PC-3 (cell line): ENCODE results near the gene EYS. TPM values are rescaled to one million over a fixed set of nuclear protein-coding genes. Genes with fewer than 3 reads are reported as not detected.

Experiments
- ATAC-seq: fragments of 200-7000 bp; cut with Tn5 transposase; 2 replicates; pipeline ENCODE4 v1.9.1; 2020; ENCODE audit warnings: mild to moderate bottlenecking, moderate library complexity
- BruUV-seq: library from RNA; stranded (reverse); fragments of 400-500 nt; replicated peaks from 2 replicates; lab custom pipeline; 2021; lab: Mats Ljungman, UMichigan
- CTCF ChIA-PET: fragments of 300-600 bp; sonication (Branson Sonifier 250); formaldehyde crosslinking; loops from one replicate; lab custom pipeline; 2022; ENCODE audit warnings: antibody characterized with exemption; lab: Charles Lee
- POLR2A ChIA-PET: fragments of 300-600 bp; sonication (Branson Sonifier 250); formaldehyde crosslinking; loops from one replicate; lab custom pipeline; 2022; ENCODE audit warnings: antibody characterized with exemption; ENCODE audit not compliant: unreplicated experiment; lab: Charles Lee
- DNase-seq: peaks from one replicate; pipeline ENCODE4 v3.0.0-alpha.2; 2015
- H2AFZ ChIP-seq: fragments of 300-600 bp; sonication (generic); 2 replicates; pipeline ENCODE4 v1.6.0; 2016; ENCODE audit warnings: antibody characterized with exemption, low read length
- H3F3A ChIP-seq: fragments of 300-600 bp; sonication (generic); one replicate; pipeline ENCODE4 v1.6.0; 2017; ENCODE audit warnings: antibody characterized with exemption, low read length, control low read depth, mild to moderate bottlenecking; ENCODE audit not compliant: unreplicated experiment
- H3K27ac ChIP-seq: fragments of 300-600 bp; sonication (generic); 2 replicates; pipeline ENCODE4 v1.5.1; 2016; ENCODE audit warnings: mild to moderate bottlenecking, low read length
- H3K27me3 ChIP-seq: fragments of 300-600 bp; sonication (generic); 2 replicates; pipeline ENCODE4 v1.6.1; 2016; ENCODE audit warnings: low read length, mixed read lengths
- H3K36me3 ChIP-seq: fragments of 300-600 bp; sonication (generic); 2 replicates; pipeline ENCODE4 v1.6.1; 2016; ENCODE audit warnings: low read depth, mixed run types, low read length, mixed read lengths
- H3K4me1 ChIP-seq: fragments of 300-600 bp; sonication (generic); 2 replicates; pipeline ENCODE4 v1.5.1; 2016; ENCODE audit warnings: low read length; ENCODE audit not compliant: insufficient read depth
- H3K4me2 ChIP-seq: fragments of 300-600 bp; sonication (generic); 2 replicates; pipeline ENCODE4 v1.6.0; 2016; ENCODE audit warnings: low read length
- H3K4me3 ChIP-seq: fragments of 300-600 bp; sonication (generic); 2 replicates; pipeline ENCODE4 v1.5.1; 2016; ENCODE audit warnings: mild to moderate bottlenecking, low read length, mixed read lengths
- H3K79me2 ChIP-seq: fragments of 300-600 bp; sonication (generic); 2 replicates; pipeline ENCODE4 v1.6.1; 2017; ENCODE audit warnings: low read length, mixed read lengths
- H3K9ac ChIP-seq: fragments of 300-600 bp; sonication (generic); 2 replicates; pipeline ENCODE4 v1.6.0; 2016; ENCODE audit warnings: mild to moderate bottlenecking, low read length
- H3K9me2 ChIP-seq: fragments of 300-600 bp; sonication (generic); replicated peaks from 2 replicates; pipeline ENCODE4 v1.6.1; 2016; ENCODE audit warnings: mixed run types, low read length, mixed read lengths
- H3K9me3 ChIP-seq: fragments of 300-600 bp; sonication (generic); 2 replicates; pipeline ENCODE4 v1.6.1; 2016; ENCODE audit warnings: low read length, mixed read lengths
- H4K20me1 ChIP-seq: fragments of 300-600 bp; sonication (generic); 2 replicates; pipeline ENCODE4 v1.6.1; 2016; ENCODE audit warnings: low read length, mixed read lengths
- EZH2 ChIP-seq: fragments of 300-600 bp; sonication (generic); IDR thresholded peaks from one replicate; pipeline ENCODE4 v1.6.1; 2017; ENCODE audit warnings: antibody characterized with exemption, mild to moderate bottlenecking, low read length; ENCODE audit not compliant: unreplicated experiment
- EZH2phosphoT487 ChIP-seq: fragments of 300-600 bp; sonication (generic); IDR thresholded peaks from 2 replicates; pipeline ENCODE4 v1.6.1; 2018; ENCODE audit warnings: mild to moderate bottlenecking, antibody characterized with exemption, low read length, borderline replicate concordance
- intact Hi-C: fragments of 100-400 bp; cut with micrococcal nuclease; formaldehyde crosslinking; loops from 2 replicates; pipeline ENCODE4 v1.9.0; 2023
- total RNA-seq: library from RNA; depleted of rRNA; stranded (reverse); fragments of >200 nt; gene quantifications from 2 replicates; pipeline ENCODE4 v1.2.3, GENCODE V29; 2014
- TF ChIP-seq, protein P1 (sequence below): fragments of 300-600 bp; sonication (generic); conservative IDR thresholded peaks from 2 replicates; pipeline ENCODE4 v1.5.1; 2017; ENCODE audit warnings: antibody characterized with exemption, low read depth, mild to moderate bottlenecking, low read length

EYS gene
- total RNA-seq, 1 experiment from 2014 or later = 0.07 TPM

GRCh38 chr6:64681416-64682160 lies 1025.4 kb downstream of the EYS start:
- TF ChIP-seq EZH2 (no peak), EZH2phosphoT487 (no peak)
- TF ChIP-seq, protein P1, sequence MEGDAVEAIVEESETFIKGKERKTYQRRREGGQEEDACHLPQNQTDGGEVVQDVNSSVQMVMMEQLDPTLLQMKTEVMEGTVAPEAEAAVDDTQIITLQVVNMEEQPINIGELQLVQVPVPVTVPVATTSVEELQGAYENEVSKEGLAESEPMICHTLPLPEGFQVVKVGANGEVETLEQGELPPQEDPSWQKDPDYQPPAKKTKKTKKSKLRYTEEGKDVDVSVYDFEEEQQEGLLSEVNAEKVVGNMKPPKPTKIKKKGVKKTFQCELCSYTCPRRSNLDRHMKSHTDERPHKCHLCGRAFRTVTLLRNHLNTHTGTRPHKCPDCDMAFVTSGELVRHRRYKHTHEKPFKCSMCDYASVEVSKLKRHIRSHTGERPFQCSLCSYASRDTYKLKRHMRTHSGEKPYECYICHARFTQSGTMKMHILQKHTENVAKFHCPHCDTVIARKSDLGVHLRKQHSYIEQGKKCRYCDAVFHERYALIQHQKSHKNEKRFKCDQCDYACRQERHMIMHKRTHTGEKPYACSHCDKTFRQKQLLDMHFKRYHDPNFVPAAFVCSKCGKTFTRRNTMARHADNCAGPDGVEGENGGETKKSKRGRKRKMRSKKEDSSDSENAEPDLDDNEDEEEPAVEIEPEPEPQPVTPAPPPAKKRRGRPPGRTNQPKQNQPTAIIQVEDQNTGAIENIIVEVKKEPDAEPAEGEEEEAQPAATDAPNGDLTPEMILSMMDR = no peak
- no peak for ATAC-seq

GRCh38 chr6:64680446-64680845 lies 1026.6 kb downstream of the EYS start:
- H3K9me2 ChIP-seq = no peaks in the 10 kb centered on the region
- DNase-seq (peak; percentile 90), ATAC-seq (peak; percentile 96)
- H3K9me3 ChIP-seq = no peaks in the 10 kb centered on the region
- H2AFZ ChIP-seq = no peak overlapping the region
- H3K36me3 ChIP-seq = no peaks in the 10 kb centered on the region
- peaks cover 34% of the 10 kb centered on the region for H3K4me1 ChIP-seq
- BruUV-seq = no TSS peak
- peak overlapping the region; percentile 74 for H3K9ac ChIP-seq
- no peak for TF ChIP-seq EZH2phosphoT487
- TF ChIP-seq, protein P1 = no peak
- peak overlapping the region; percentile 71 for H3K4me2 ChIP-seq
- H3K27ac ChIP-seq = peak overlapping the region; percentile 97
- H3K27me3 ChIP-seq = no peaks in the 10 kb centered on the region
- intact Hi-C loops = loop anchor here (1.0 kb wide), 1 partner anchor 34 kb away; no protein-coding TSS in a partner anchor
- H3K4me3 ChIP-seq = peak overlapping the region; percentile 36; the same call in 1 of the 2 replicates
- no peaks in the 10 kb centered on the region for H3K79me2 ChIP-seq
- H4K20me1 ChIP-seq = no peaks in the 10 kb centered on the region
- H3F3A ChIP-seq = no peaks in the 10 kb centered on the region
- ChIA-PET CTCF (no interaction called here), POLR2A (no interaction called here)

More at GRCh38 chr6:64681416-64682160, 1025.4 kb downstream of the EYS start:
- BruUV-seq = no TSS peak
- no peaks in the 10 kb centered on the region for H3K36me3 ChIP-seq
- peak overlapping the region; percentile 97 for H3K27ac ChIP-seq
- no peaks in the 10 kb centered on the region for H3K9me3 ChIP-seq
- H3K27me3 ChIP-seq = no peaks in the 10 kb centered on the region
- CTCF ChIA-PET = no interaction called here
- H3K4me3 ChIP-seq = no peak overlapping the region
- POLR2A ChIA-PET = interaction anchor here (0.6 kb wide), 1 partner anchor 155 kb away, joined by 3 read pairs; no protein-coding TSS in a partner anchor
- DNase-seq = no peak
- no peaks in the 10 kb centered on the region for H3K9me2 ChIP-seq
- no peaks in the 10 kb centered on the region for H4K20me1 ChIP-seq
- H2AFZ ChIP-seq = no peak overlapping the region
- H3F3A ChIP-seq = no peaks in the 10 kb centered on the region
- intact Hi-C loops = no loop called here
- no peaks in the 10 kb centered on the region for H3K79me2 ChIP-seq
- H3K9ac ChIP-seq = peak overlapping the region; percentile 68
- peaks cover 34% of the 10 kb centered on the region for H3K4me1 ChIP-seq
- peak overlapping the region; percentile 71 for H3K4me2 ChIP-seq

DNA sequence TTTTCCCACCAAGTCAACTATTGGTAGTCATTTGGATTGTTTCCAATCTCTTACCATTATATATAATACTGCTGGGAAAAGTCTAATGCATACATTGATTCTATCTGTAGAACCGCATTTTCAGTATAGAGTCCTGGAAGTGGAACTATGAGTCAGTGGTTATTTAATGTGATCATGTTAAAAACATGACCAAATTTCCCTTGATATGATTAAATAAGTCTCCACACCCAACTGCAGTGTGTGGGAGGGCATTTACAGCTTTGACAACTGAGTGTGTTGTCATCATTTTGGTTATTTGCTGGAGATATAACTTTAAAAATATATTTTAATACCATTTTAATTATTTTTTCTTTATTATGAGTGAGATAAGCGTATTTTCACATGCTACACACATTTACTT lies 1027.6 kb downstream of the EYS start:
- intact Hi-C loops = no loop called here
- H3K9me3 ChIP-seq = no peaks in the 10 kb centered on the region
- no peaks in the 10 kb centered on the region for H3K9me2 ChIP-seq
- CTCF ChIA-PET = no interaction called here
- H3K4me1 ChIP-seq = peaks cover 34% of the 10 kb centered on the region
- no peak overlapping the region for H2AFZ ChIP-seq
- POLR2A ChIA-PET = no interaction called here
- H3K79me2 ChIP-seq = no peaks in the 10 kb centered on the region
- peak; percentile 21; the same call in 1 of the 2 replicates for ATAC-seq
- no peak overlapping the region for H3K4me3 ChIP-seq
- no peaks in the 10 kb centered on the region for H4K20me1 ChIP-seq
- peak overlapping the region; percentile 74 for H3K9ac ChIP-seq
- H3K27me3 ChIP-seq = no peaks in the 10 kb centered on the region
- no TSS peak for BruUV-seq
- peak; percentile 69 for DNase-seq
- no peaks in the 10 kb centered on the region for H3K36me3 ChIP-seq
- TF ChIP-seq, protein P1 = no peak
- TF ChIP-seq EZH2phosphoT487 (no peak), EZH2 (no peak)
- peak overlapping the region; percentile 97 for H3K27ac ChIP-seq
- peak overlapping the region; percentile 64 for H3K4me2 ChIP-seq
- H3F3A ChIP-seq = no peaks in the 10 kb centered on the region
